ENCODE data around the gene LCLAT1.
"Not testable (repeated sequence)": the region's sequence is repeated elsewhere in the genome, so short reads cannot be mapped to it uniquely, and the experiment has no call there.

Gene LCLAT1

GRCh38 chr2:30455114-30455738 lies 8.2 kb downstream of the LCLAT1 start:
- no peak for DNase-seq (ENCODE audit: low read depth)

- DNase-seq (ENCODE audit: low read depth) = no peak
Observed at GRCh38 chr2:30456106-30456505, 9.1 kb downstream of the LCLAT1 start.

GRCh38 chr2:30456579-30456978 lies 9.5 kb downstream of the LCLAT1 start:
- no peak for DNase-seq (ENCODE audit: low read depth)

DNA sequence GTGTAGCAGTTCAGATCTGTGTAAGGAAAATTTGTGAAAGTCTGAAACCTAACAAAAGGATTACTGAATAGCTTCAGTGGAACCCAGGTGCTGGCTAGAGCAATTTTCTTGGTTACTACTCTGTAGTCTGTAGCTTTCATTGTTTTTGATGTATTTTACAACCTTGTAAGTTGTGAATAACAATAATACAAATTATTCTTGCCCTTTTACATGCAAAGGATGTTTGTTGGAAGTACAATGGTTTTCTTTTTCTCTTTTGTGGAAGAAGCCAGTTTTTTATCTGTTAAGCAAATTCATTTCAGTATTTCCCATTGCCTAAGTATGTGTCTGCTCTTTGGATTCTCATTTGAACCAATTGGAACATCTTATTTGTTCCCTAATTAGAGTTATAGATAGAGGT lies 10.2 kb downstream of the LCLAT1 start:
- no peak for DNase-seq (ENCODE audit: low read depth)

- no peak for DNase-seq (ENCODE audit: low read depth)
Observed at GRCh38 chr2:30459140-30459539, 12.1 kb downstream of the LCLAT1 start.

DNA sequence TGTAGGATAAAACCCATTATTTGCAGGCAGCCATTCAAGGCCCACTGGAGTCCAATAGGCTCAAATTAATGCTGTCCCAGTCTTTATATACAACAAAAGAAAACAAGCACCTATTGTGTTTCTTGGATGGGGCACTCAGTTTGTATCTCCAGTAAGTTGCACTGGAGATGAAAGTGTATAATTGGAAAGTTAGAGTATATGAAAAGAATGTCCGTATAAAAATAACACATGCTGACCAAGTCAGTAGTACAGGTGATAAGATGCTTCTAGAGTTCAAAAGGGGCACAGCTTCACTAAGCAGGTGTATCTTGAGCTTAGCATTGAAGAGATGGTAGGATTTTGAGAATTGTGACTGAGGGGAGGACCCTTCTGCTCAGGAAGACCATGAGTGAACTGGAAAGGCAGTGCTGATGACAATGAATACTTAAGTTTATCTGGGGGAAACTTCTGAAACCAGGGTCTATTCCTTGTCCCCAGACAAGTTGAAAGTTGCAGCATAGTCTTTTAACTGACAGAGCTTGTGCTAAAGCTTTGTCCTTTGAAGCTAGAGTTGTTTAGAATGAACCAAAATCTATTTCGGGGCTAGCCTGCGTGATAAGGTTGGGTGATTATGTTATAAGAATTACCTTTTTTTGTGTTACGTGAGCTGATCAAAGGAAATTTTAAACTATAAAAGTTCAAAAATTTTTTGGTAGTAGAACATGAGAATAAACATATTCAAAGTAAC lies 15.2 kb downstream of the LCLAT1 start:
- DNase-seq (ENCODE audit: low read depth) = no peak

DNA sequence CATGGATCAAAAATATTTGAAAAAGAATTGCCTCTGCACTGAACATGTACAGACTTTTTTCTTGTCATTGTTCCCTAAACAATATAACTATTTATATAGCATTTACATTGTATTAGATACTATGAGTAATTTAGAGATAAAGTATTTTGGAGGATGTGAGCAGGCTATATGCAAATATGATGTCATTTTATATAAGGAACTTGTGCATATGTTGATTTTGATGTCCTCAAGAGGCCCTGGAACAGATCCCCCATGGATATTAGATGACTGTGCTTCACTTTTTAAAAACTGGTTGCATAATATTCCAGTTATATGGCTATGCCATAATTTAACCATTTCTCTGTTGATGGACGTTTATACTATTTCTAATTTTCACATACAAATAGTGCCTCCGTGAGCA lies 16.5 kb downstream of the LCLAT1 start:
- DNase-seq (ENCODE audit: low read depth) = no peak

DNA sequence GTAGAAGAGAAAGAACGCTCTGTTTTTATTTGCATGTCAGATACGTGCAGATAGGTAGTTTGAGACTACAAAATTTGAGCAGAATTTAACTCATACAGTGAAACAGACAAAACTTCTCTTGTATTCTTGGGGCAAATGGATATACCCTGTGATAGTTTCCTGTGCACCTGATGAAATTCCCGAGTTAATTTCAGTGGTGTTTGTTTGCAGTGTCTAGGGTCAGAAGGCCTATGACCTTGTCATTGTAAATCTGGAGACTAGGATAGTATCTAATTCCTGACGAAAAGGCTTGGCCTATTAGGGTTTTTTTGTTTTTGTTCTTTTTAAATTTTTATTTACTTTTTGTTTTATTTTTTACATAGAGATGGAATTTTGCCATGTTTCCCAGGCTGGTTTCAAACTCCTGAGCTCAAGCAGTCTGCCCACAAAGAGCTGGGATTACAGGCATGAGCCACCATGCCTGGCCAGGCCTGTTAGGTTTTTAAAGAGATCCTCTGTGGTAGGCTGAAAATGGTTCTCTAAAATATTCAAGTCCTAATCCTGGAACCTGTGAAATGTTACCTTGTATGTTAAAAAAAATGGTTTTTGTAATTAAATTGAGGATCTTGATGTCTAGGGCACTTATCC lies 17.6 kb downstream of the LCLAT1 start:
- no peak for DNase-seq (ENCODE audit: low read depth)

DNA sequence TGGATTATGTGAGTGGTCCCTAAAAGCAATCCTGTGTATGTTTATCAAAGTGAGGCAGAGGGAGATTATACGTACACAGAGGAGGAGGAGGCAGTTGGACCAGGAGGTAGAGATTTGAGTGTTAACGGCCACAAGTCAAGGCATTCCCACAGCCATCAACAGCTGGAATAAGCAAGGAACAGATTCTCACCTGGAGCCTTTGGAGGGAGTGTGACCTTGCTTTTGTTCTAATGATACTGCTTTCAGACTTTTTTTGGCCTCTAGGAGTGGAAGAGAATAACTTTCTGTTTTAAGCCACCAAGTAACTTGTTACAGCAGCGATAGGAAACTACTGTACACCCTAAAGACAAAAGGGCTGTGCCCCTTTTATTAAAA lies 18.1 kb downstream of the LCLAT1 start:
- DNase-seq (ENCODE audit: low read depth) = no peak

DNA sequence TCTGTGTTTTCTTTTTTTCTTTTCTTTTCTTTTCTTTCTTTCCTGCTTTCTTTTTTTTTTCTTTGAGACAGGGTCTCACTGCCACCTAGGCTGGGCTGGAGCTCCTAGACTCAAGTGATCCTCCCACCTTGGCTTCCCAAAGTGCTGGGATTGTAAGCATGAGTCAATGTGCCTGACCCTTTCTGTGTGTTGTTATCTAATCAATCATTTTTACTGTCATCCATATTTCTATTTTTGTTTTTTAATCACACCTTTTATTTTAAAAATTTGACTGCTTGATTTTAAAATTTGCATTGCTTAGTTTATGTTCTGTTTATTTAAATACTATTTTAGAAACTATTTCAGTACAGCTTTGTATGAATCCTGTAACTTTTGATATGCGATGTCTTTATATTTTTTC lies 19.2 kb downstream of the LCLAT1 start:
- DNase-seq (ENCODE audit: low read depth) = no peak

DNA sequence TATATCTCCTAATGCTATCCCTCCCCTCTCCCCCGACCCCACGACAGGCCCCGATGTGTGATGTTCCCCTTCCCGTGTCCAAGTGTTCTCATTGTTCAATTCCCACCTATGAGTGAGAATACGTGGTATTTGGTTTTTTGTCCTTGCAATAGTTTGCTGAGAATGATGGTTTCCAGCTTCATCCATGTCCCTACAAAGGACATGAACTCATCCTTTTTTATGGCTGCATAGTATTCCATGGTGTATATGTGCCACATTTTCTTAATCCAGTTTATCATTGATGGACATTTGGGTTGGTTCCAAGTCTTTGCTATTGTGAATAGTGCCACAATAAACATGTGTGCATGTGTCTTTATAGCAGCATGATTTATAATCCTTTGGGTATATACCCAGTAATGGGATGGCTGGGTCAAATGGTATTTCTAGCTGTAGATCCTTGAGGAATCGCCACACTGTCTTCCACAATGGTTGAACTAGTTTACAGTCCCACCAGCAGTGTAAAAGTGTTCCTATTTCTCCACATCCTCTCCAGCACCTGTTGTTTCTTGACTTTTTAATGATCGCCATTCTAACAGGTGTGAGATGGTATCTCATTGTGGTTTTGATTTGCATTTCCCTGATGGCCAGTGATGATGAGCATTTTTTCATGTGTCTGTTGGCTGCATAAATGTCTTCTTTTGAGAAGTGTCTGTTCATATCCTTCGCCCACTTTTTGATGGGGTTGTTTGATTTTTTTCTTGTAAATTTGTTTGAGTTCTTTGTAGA lies 20.2 kb downstream of the LCLAT1 start:
- not testable (repeated sequence) for DNase-seq (ENCODE audit: low read depth)

GRCh38 chr2:30470426-30470825 lies 23.4 kb downstream of the LCLAT1 start:
- DNase-seq (ENCODE audit: low read depth) = no peak

- no peak for DNase-seq (ENCODE audit: low read depth)
Observed at GRCh38 chr2:30472326-30472725, 25.3 kb downstream of the LCLAT1 start.

DNA sequence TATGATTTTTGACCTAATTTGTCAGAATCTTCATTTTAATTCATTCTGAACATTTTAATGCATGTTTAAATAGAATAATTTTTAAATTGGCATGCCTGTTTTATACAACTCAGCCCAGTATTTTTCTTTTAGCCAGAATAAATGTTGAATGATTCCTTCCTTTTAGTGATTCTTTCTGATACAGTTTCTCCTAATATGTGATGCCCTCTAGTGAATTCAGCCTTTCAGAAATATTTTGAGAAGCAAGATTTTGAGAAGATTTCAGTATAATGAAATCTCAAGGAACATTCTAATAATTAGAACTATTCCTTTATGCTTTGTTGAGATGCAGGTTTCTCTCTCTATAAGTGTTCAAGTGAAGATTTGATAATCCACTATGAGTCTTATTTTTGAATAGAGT lies 28.5 kb downstream of the LCLAT1 start:
- DNase-seq (ENCODE audit: low read depth) = no peak

DNA sequence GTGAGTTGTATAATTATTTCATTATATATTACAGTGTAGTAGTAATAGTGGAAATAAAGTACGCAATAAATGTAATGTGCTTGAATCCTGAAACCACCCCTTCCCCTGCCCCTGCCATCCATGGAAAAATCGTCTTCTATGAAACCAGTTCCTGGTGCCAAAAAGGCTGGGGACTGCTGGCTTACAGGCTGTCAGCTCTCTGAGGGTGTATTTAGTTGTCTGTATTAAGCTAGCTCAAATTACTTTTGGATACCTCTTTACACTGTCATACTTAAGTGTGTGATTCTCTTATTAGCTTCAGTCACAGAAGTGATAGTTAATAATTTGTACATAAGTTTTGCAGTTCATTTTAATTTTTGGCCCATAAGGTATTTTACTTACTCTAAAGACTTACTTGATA lies 29.6 kb downstream of the LCLAT1 start:
- DNase-seq (ENCODE audit: low read depth) = no peak

DNA sequence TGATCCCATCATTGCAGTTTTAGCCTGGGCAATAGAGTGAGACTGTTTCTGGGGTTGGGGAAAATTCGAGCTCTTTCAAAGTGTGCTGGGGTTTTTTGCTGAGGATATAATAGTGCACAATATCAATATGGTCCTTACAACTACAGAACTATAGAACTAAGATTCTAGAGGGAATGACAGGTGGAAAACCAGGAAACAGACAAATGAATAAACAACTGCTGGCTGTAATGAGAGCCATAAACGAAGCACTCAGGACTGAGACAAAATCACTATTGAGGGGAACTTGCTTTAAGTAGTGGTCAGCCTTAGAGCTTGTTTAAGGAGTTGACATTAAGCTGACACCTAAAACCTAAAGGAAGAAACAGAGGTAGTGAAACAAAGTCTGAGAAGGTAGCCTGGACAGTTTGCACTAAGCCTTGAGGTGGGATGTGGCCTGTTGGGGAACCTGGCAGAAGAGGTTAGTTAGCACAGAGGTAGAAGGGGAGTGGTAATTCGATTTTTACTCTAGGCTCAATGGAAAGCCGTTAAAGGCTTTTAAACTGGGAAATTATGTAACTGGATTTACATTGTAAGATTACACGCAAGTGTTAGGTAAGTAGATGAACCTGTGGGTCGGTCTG lies 33.8 kb downstream of the LCLAT1 start:
- DNase-seq (ENCODE audit: low read depth) = no peak

- DNase-seq (ENCODE audit: low read depth) = no peak
Observed at GRCh38 chr2:30481323-30481800, 34.3 kb downstream of the LCLAT1 start.

- no peak for DNase-seq (ENCODE audit: low read depth)
Observed at GRCh38 chr2:30482011-30482410, 35.0 kb downstream of the LCLAT1 start.

- DNase-seq (ENCODE audit: low read depth) = no peak
Observed at GRCh38 chr2:30484145-30484544, 37.1 kb downstream of the LCLAT1 start.

- no peak for DNase-seq (ENCODE audit: low read depth)
Observed at GRCh38 chr2:30484995-30485394, 37.9 kb downstream of the LCLAT1 start.

- no peak for DNase-seq (ENCODE audit: low read depth)
Observed at GRCh38 chr2:30486655-30487054, 39.6 kb downstream of the LCLAT1 start.

GRCh38 chr2:30487603-30488002 lies 40.6 kb downstream of the LCLAT1 start:
- DNase-seq (ENCODE audit: low read depth) = no peak

All from activated T-helper 9 cell treated with anti-CD3 and anti-CD28 coated beads, Interleukin-2, amount 50 U/mL, for 16 hours (primary cell).